Measurements from ENCODE around the gene C1QA.

Gene C1QA

GRCh38 chr1:22687191-22687590 lies 50.8 kb downstream of the C1QA start:
- peaks cover 10% of the 10 kb centered on the region for H3K27me3 Mint-ChIP-seq (ENCODE audit: low read depth)
- H3K4me3 Mint-ChIP-seq: no peak overlapping the region
- no peaks in the 10 kb centered on the region for H3K4me1 Mint-ChIP-seq (ENCODE audit: low read depth)
- H3K9me3 Mint-ChIP-seq: no peaks in the 10 kb centered on the region
- no peaks in the 10 kb centered on the region for H3K36me3 Mint-ChIP-seq (ENCODE audit: low read depth)
- H3K27ac Mint-ChIP-seq: no peak overlapping the region

GRCh38 chr1:22688466-22688865 lies 52.0 kb downstream of the C1QA start:
- Mint-ChIP-seq H3K36me3 (ENCODE audit: low read depth) (no peaks in the 10 kb centered on the region), H3K27me3 (ENCODE audit: low read depth) (peaks cover 10% of the 10 kb centered on the region), H3K4me3 (no peak overlapping the region), H3K27ac (no peak overlapping the region), H3K4me1 (ENCODE audit: low read depth) (no peaks in the 10 kb centered on the region), H3K9me3 (no peaks in the 10 kb centered on the region)
